ENCODE data around the gene HOXB5.
A peak's percentile ranks its signal among the peaks of the same experiment; 100 is the strongest.

HOXB5 gene

GRCh38 chr17:48612456-48612853 lies 18.9 kb upstream of the HOXB5 start:
- H3K4me3 Mint-ChIP-seq = peak overlapping the region; percentile 81
- H3K36me3 Mint-ChIP-seq = no peaks in the 10 kb centered on the region
- H3K27ac Mint-ChIP-seq = no peak overlapping the region
- peaks cover 56% of the 10 kb centered on the region for H3K4me1 Mint-ChIP-seq
- H3K27me3 Mint-ChIP-seq = peaks cover 53% of the 10 kb centered on the region
- H3K9me3 Mint-ChIP-seq = no peaks in the 10 kb centered on the region

DNA sequence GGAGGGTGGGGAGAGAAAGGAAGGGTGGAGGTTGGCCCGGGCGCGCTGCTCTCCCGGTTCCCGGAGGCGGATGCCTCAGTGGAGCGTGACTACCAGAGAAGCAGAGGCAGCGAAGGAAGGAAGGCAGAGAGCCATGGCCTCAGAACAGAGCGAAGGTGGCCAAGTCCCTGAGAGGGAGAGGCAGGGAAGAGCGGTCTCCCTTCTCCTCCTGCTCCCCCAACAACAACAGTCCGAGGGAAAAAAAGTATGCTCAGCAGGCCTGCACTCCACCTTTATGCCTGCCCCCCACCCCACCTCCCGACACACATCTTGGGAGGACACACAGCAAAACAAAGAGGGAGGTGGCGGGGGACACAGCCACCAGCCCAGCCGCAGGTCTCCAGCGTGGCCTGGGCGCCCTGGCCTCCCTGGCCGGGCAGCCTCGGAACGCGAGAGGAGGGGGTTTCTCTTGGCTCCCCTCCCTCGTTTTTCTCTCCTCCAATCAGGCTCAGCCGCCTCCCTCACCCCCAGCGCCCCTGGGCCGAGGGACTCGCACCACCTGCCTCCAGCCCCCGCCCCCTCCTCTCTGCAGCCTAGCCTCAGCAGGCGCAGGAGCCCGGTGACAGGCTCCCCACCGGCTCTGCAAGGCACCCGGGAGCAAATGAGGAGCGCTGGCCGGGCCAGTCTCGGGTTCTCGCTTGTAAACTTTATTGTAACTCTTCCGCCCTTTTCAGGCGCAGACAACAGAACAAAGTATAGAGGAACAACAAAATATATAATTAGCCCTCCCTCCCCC lies 18.3 kb upstream of the HOXB5 start:
- peaks cover 52% of the 10 kb centered on the region for H3K27me3 Mint-ChIP-seq
- H3K4me1 Mint-ChIP-seq = peaks cover 50% of the 10 kb centered on the region
- no peaks in the 10 kb centered on the region for H3K9me3 Mint-ChIP-seq
- H3K27ac Mint-ChIP-seq = no peak overlapping the region
- peak overlapping the region; percentile 94 for H3K4me3 Mint-ChIP-seq
- no peaks in the 10 kb centered on the region for H3K36me3 Mint-ChIP-seq

- no peaks in the 10 kb centered on the region for H3K9me3 Mint-ChIP-seq
- peak overlapping the region; percentile 94 for H3K4me3 Mint-ChIP-seq
- H3K27me3 Mint-ChIP-seq = peaks cover 54% of the 10 kb centered on the region
- H3K36me3 Mint-ChIP-seq = no peaks in the 10 kb centered on the region
- no peak overlapping the region for H3K27ac Mint-ChIP-seq
- H3K4me1 Mint-ChIP-seq = peaks cover 49% of the 10 kb centered on the region
These were observed 17.6 kb upstream of the HOXB5 start for GRCh38 chr17:48611213-48611612.

DNA sequence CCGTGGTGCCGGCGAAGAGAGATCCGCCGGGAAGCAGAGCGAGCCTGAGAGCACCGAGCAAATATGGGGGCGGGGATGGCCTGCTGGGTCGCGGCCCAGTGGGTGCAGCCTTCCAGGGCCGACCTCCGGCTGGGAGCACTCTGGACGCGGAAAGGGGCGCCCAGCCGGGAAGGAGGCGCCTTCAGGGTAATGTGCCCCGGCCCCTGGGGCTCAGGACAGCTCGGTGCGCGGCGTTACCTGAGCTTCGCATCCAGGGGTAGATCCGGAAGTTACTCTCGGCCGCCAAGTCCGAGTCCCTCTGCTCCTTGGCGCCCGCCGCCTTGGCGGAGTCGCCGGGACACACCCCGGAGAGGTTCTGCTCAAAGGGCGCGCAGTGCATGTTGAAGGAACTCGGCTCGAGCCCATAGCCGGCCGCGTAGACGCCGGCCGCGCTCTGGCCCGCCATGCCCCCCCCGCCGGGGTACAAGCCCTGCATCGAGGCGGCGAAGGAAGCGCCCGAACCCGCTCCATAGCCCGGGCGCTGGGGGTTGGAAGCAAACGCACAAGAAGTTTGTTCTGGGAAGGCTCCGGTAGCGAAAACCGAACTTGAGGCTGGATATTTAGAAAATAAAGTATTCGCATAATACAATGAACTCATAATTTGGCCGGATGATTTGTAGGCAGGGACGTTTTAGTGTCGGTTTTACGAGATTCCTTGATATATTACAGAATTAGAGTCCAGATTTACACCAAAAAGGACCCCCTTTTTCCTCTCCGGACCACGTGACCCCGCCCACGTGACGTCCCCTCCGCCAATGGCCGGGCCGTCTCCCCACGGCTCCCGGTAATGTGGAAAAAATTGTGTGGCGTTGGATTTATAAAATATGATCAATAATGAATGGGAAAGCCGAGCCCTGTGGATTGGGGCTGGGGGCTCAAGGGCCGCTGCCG lies 17.0 kb upstream of the HOXB5 start, which contains the start of gene HOXB7:
HOXB7 (minus strand) TSS at position 736 of the 930 bp plus-strand sequence; CDS start at position 637, 99 bp downstream.
- Mint-ChIP-seq H3K27ac (no peak within 1 kb of the TSS), H3K4me1 (peaks cover 45% of the 10 kb centered on the region), H3K27me3 (peaks cover 49% of the 10 kb centered on the region)

DNA sequence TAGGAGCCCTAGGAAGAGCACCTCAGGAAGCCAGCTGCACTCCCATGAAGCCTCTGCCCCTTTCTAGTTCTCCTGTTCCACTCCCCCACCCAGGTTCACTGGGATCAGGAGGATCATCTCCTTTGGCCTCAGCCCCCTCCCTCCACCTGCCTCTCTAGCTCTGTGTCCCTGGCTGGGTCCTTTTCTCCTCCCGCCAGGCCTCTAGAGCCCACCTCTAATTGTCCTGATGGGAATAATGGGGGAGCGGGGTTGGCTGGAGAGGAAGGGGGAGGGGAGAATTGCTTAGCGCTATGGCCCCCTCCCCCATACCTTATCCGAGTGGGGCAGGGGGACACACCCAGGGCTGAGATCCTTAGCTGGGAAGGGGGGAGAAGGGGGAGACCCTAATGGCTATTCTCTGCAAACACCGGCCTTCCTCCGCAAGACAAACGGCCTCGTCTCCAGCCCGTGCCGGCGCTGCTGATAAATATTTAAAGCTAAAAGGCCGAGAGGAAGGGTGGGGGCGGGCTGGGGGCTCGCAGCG lies 16.2 kb upstream of the HOXB5 start:
- Mint-ChIP-seq H3K4me1 (peaks cover 39% of the 10 kb centered on the region), H3K27me3 (peaks cover 46% of the 10 kb centered on the region), H3K36me3 (no peaks in the 10 kb centered on the region), H3K4me3 (peak overlapping the region; percentile 94), H3K27ac (no peak overlapping the region), H3K9me3 (no peaks in the 10 kb centered on the region)

More for the DNA sequence above, 17.0 kb upstream of the HOXB5 start, which contains the start of gene HOXB7:
- Mint-ChIP-seq H3K4me3 (peak within 1 kb of the TSS; percentile 94), H3K36me3 (no peaks in the 10 kb centered on the region), H3K9me3 (no peaks in the 10 kb centered on the region)

- H3K36me3 Mint-ChIP-seq = no peaks in the 10 kb centered on the region
- no peaks in the 10 kb centered on the region for H3K9me3 Mint-ChIP-seq
- H3K27me3 Mint-ChIP-seq = peaks cover 54% of the 10 kb centered on the region
These were observed 15.5 kb upstream of the HOXB5 start for GRCh38 chr17:48609033-48609432.

GRCh38 chr17:48608494-48608834 lies 14.9 kb upstream of the HOXB5 start:
- Mint-ChIP-seq H3K9me3 (no peaks in the 10 kb centered on the region), H3K4me1 (peaks cover 39% of the 10 kb centered on the region), H3K36me3 (no peaks in the 10 kb centered on the region), H3K4me3 (no peak overlapping the region), H3K27me3 (peaks cover 53% of the 10 kb centered on the region), H3K27ac (no peak overlapping the region)

More at GRCh38 chr17:48609033-48609432, 15.5 kb upstream of the HOXB5 start:
- Mint-ChIP-seq H3K4me3 (peak overlapping the region; percentile 27), H3K4me1 (peaks cover 42% of the 10 kb centered on the region), H3K27ac (no peak overlapping the region)

GRCh38 chr17:48606892-48607614 lies 13.5 kb upstream of the HOXB5 start:
- Mint-ChIP-seq H3K4me3 (no peak overlapping the region), H3K27me3 (peaks cover 59% of the 10 kb centered on the region), H3K27ac (no peak overlapping the region), H3K36me3 (no peaks in the 10 kb centered on the region), H3K9me3 (no peaks in the 10 kb centered on the region), H3K4me1 (peaks cover 31% of the 10 kb centered on the region)

GRCh38 chr17:48605991-48606891 lies 12.7 kb upstream of the HOXB5 start:
- H3K27ac Mint-ChIP-seq = no peak overlapping the region
- no peaks in the 10 kb centered on the region for H3K9me3 Mint-ChIP-seq
- peaks cover 62% of the 10 kb centered on the region for H3K27me3 Mint-ChIP-seq
- no peak overlapping the region for H3K4me3 Mint-ChIP-seq
- H3K36me3 Mint-ChIP-seq = no peaks in the 10 kb centered on the region
- peaks cover 24% of the 10 kb centered on the region for H3K4me1 Mint-ChIP-seq

DNA sequence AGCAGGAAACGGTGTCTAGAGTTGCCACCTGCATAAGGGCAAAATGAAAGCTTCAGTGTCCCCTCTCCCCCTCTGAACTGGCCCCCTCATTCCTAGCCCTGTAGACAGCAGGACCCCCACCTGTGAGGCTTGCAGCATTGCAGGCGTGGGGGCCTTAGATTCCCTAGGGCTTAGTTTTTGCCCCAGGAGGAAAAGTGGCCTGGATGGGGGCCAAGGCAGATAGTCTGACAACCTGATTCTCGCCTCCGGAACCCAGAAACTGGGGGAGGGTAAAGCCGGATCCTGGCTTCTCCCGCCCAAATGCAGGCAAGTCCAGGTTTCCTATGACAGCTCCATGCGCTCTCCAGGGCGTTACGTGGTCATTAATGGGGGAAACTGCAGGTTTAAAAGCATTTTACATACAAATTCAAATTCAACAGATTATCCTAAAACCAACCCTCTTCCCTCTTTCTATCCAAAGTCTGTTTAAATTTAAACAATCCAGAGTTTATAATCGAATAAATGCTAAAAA lies 11.9 kb upstream of the HOXB5 start:
- no peak overlapping the region for H3K4me3 Mint-ChIP-seq
- no peaks in the 10 kb centered on the region for H3K9me3 Mint-ChIP-seq
- peaks cover 65% of the 10 kb centered on the region for H3K27me3 Mint-ChIP-seq
- no peak overlapping the region for H3K27ac Mint-ChIP-seq
- H3K4me1 Mint-ChIP-seq = peaks cover 19% of the 10 kb centered on the region
- H3K36me3 Mint-ChIP-seq = no peaks in the 10 kb centered on the region

- H3K4me3 Mint-ChIP-seq = no peak within 1 kb of the TSS
- no peaks in the 10 kb centered on the region for H3K36me3 Mint-ChIP-seq
- H3K9me3 Mint-ChIP-seq = no peaks in the 10 kb centered on the region
- H3K27me3 Mint-ChIP-seq = peaks cover 71% of the 10 kb centered on the region
- peak within 1 kb of the TSS; percentile 30 for H3K27ac Mint-ChIP-seq
- H3K4me1 Mint-ChIP-seq = peaks cover 19% of the 10 kb centered on the region
These were observed 11.3 kb upstream of the HOXB5 start, which contains the start of gene HOXB6 for GRCh38 chr17:48604770-48605329. HOXB6 (minus strand) TSS chr17:48604986; CDS start chr17:48598150, 6,836 bp downstream.

GRCh38 chr17:48603959-48604769 lies 10.6 kb upstream of the HOXB5 start:
- Mint-ChIP-seq H3K27me3 (peaks cover 76% of the 10 kb centered on the region), H3K36me3 (no peaks in the 10 kb centered on the region), H3K4me1 (peaks cover 19% of the 10 kb centered on the region), H3K27ac (no peak overlapping the region), H3K4me3 (no peak overlapping the region), H3K9me3 (no peaks in the 10 kb centered on the region)
